HCT116 (cell line): Measurements from ENCODE around the gene INTS6. TPM values are rescaled to one million over a fixed set of nuclear protein-coding genes. Genes with fewer than 3 reads are reported as not detected.

Experiments
- ATAC-seq: fragments of 200-7000 bp; cut with Tn5 transposase; 2 replicates; pipeline ENCODE4 v1.9.1; 2020; ENCODE audit warnings: mild to moderate bottlenecking, moderate library complexity
- BruUV-seq: library from RNA; stranded (reverse); fragments of 400-500 nt; replicated peaks from 2 replicates; lab custom pipeline; 2021; lab: Mats Ljungman, UMichigan
- CTCF ChIA-PET: fragments of 300-600 bp; sonication (Branson Sonifier 250); formaldehyde crosslinking; loops from one replicate; lab custom pipeline; 2021; ENCODE audit warnings: antibody characterized with exemption; lab: Charles Lee
- POLR2A ChIA-PET: fragments of 300-600, 350-600 bp; sonication (Branson Sonifier 250); formaldehyde crosslinking; loops from one replicate; lab custom pipeline; 2021; ENCODE audit warnings: antibody characterized with exemption; lab: Charles Lee
- RAD21 ChIA-PET, 2 experiments: fragments of 300-600 bp; sonication (Branson Sonifier 250); formaldehyde crosslinking; loops; one replicate each; lab custom pipeline; 2023; ENCODE audit warnings: low total read pairs in 2 of 2; ENCODE audit not compliant: uncharacterized antibody in 2 of 2, unreplicated experiment in 2 of 2, low non-redundant PET in 1 of 2; lab: Charles Lee
- DNase-seq: peaks from one replicate; pipeline ENCODE4 v3.0.0-alpha.2; 2010; ENCODE audit warnings: low read depth, low spot score
- H2AFZ ChIP-seq: fragments of 200-600 bp; shearing (Covaris generic), sonication (generic); 2 replicates; pipeline ENCODE4 v1.6.1; 2017; ENCODE audit warnings: low read depth, mixed run types, mixed read lengths, antibody characterized with exemption, low read length; ENCODE audit not compliant: poor library complexity, severe bottlenecking
- H3K27ac ChIP-seq: 2 replicates; pipeline ENCODE4 v1.5.1; 2012; ENCODE audit warnings: low read depth, low read length
- H3K27me3 ChIP-seq: fragments of 200-600 bp; sonication (generic); 2 replicates; pipeline ENCODE4 v1.6.1; 2016; ENCODE audit warnings: mixed run types, low read length, mixed read lengths; ENCODE audit not compliant: insufficient read depth
- H3K36me3 ChIP-seq, 2 experiments: fragments of 200-500 bp in 1 of 2; fragments of 200-600 bp in 1 of 2; sonication (Bioruptor generic) in 1 of 2; sonication (generic) in 1 of 2; 2 replicates each; pipeline versions ENCODE4 v1.5.1 to v1.6.1; 2014 to 2016; ENCODE audit warnings: low read length in 2 of 2, inconsistent platforms in 1 of 2, mixed read lengths in 1 of 2, mixed run types in 1 of 2; ENCODE audit not compliant: insufficient read depth in 2 of 2, control insufficient read depth in 1 of 2
- H3K4me1 ChIP-seq, 2 experiments: fragments of 200-600 bp in 1 of 2; sonication (generic) in 1 of 2; 2 replicates each; pipeline versions ENCODE4 v1.5.1 to v1.6.1; 2012 to 2017; ENCODE audit warnings: low read length in 2 of 2, inconsistent platforms in 1 of 2, mild to moderate bottlenecking in 1 of 2, mixed read lengths in 1 of 2, mixed run types in 1 of 2, moderate library complexity in 1 of 2; ENCODE audit not compliant: insufficient read depth in 2 of 2, control insufficient read depth in 1 of 2
- H3K4me2 ChIP-seq: fragments of 200-600 bp; sonication (generic); 2 replicates; pipeline ENCODE4 v1.6.1; 2017; ENCODE audit warnings: mixed run types, low read length, mixed read lengths
- H3K4me3 ChIP-seq, 2 experiments: fragments of 200-600 bp in 1 of 2; sonication (generic) in 1 of 2; replicated peaks in 1 of 2; 2 replicates each; pipeline ENCODE4 v1.5.1; 2011 to 2016; ENCODE audit warnings: low read length in 2 of 2, control low read depth in 1 of 2, low read depth in 1 of 2, mild to moderate bottlenecking in 1 of 2, mixed read lengths in 1 of 2, mixed run types in 1 of 2
- H3K79me2 ChIP-seq: fragments of 200-600 bp; sonication (generic); 2 replicates; pipeline ENCODE4 v1.6.1; 2017; ENCODE audit warnings: mild to moderate bottlenecking, mixed run types, low read length, moderate library complexity, mixed read lengths; ENCODE audit not compliant: insufficient read depth
- H3K9ac ChIP-seq: fragments of 200-600 bp; sonication (generic); 2 replicates; pipeline ENCODE4 v1.6.1; 2016; ENCODE audit warnings: low read length, mixed read lengths
- H3K9me2 ChIP-seq: fragments of 200-600 bp; sonication (generic), shearing (Covaris generic); 2 replicates; pipeline ENCODE4 v1.6.1; 2017; ENCODE audit warnings: mixed run types, mild to moderate bottlenecking, moderate library complexity; ENCODE audit not compliant: insufficient read depth
- H3K9me3 ChIP-seq, 2 experiments: fragments of 200-500 bp in 1 of 2; fragments of 200-600 bp in 1 of 2; sonication (Bioruptor generic) in 1 of 2; sonication (generic) in 1 of 2; 2 replicates each; pipeline ENCODE4 v1.6.1; 2014 to 2017; ENCODE audit warnings: low read length in 2 of 2, mixed read lengths in 2 of 2, inconsistent platforms in 1 of 2, low read depth in 1 of 2, mild to moderate bottlenecking in 1 of 2, mixed run types in 1 of 2, moderate library complexity in 1 of 2; ENCODE audit not compliant: control insufficient read depth in 1 of 2, insufficient read depth in 1 of 2
- H4K20me1 ChIP-seq: fragments of 200-600 bp; sonication (generic), shearing (Covaris generic); 2 replicates; pipeline ENCODE4 v1.6.1; 2017; ENCODE audit warnings: mixed run types, mild to moderate bottlenecking, moderate library complexity; ENCODE audit not compliant: insufficient read depth
- CBX3 ChIP-seq: IDR thresholded peaks from 2 replicates; pipeline ENCODE4 v1.6.1; 2012; ENCODE audit warnings: low read depth
- FOSL1 ChIP-seq: IDR thresholded peaks from 2 replicates; pipeline ENCODE4 v1.6.1; 2012; ENCODE audit warnings: low read depth
- POLR2AphosphoS5 ChIP-seq: IDR thresholded peaks from 2 replicates; pipeline ENCODE4 v1.6.1; 2011; ENCODE audit warnings: mild to moderate bottlenecking, low read depth, low read length, moderate library complexity
- SIN3A ChIP-seq: IDR thresholded peaks from 2 replicates; pipeline ENCODE4 v1.6.1; 2012; ENCODE audit warnings: low read depth
- SP1 ChIP-seq: IDR thresholded peaks from 2 replicates; pipeline ENCODE4 v1.6.1; 2012; ENCODE audit warnings: low read depth
- YY1 ChIP-seq: IDR thresholded peaks from 2 replicates; pipeline ENCODE4 v1.6.1; 2011; ENCODE audit warnings: low read length, low read depth, moderate library complexity, mild to moderate bottlenecking; ENCODE audit not compliant: insufficient replicate concordance; ENCODE audit errors: extremely low read depth
- ZNF274 ChIP-seq: fragments of 200-500 bp; sonication (Bioruptor generic); IDR thresholded peaks from 2 replicates; pipeline ENCODE4 v1.6.1; 2014; ENCODE audit warnings: mild to moderate bottlenecking, low read depth, low read length, inconsistent platforms
- intact Hi-C: fragments of 100-400 bp; cut with micrococcal nuclease; formaldehyde crosslinking; loops from 2 replicates; pipeline ENCODE4 v1.10.0; 2022
- total RNA-seq: library from RNA; stranded (reverse); gene quantifications from one replicate; pipeline ENCODE4 v1.2.1, GENCODE V29; 2021; ENCODE audit not compliant: unreplicated experiment
- TF ChIP-seq, protein P1 (sequence below): IDR thresholded peaks from 2 replicates; pipeline ENCODE4 v1.6.1; 2012
- TF ChIP-seq, protein P2 (sequence below), 3 experiments: fragments of 200-600 bp in 1 of 3; sonication (generic) in 1 of 3; IDR thresholded peaks in 2 of 3; conservative IDR thresholded peaks in 1 of 3; 2 replicates each; pipeline ENCODE4 v1.5.1; 2012 to 2017; ENCODE audit warnings: low read depth in 2 of 3, low read length in 2 of 3, antibody characterized with exemption in 1 of 3, borderline replicate concordance in 1 of 3, control low read depth in 1 of 3, mild to moderate bottlenecking in 1 of 3, mixed read lengths in 1 of 3, mixed run types in 1 of 3, moderate library complexity in 1 of 3; ENCODE audit not compliant: insufficient read depth in 1 of 3
- TF ChIP-seq, protein P3 (sequence below): IDR thresholded peaks from 2 replicates; pipeline ENCODE4 v1.6.1; 2011; ENCODE audit warnings: mild to moderate bottlenecking, low read length, moderate library complexity; ENCODE audit not compliant: insufficient replicate concordance; ENCODE audit errors: extremely low read depth
- TF ChIP-seq, protein P4 (sequence below): IDR thresholded peaks from 2 replicates; pipeline ENCODE4 v1.6.1; 2012; ENCODE audit warnings: low read depth

INTS6 gene
- total RNA-seq, 1 experiment from 2014 or later: 44.7 TPM

DNA sequence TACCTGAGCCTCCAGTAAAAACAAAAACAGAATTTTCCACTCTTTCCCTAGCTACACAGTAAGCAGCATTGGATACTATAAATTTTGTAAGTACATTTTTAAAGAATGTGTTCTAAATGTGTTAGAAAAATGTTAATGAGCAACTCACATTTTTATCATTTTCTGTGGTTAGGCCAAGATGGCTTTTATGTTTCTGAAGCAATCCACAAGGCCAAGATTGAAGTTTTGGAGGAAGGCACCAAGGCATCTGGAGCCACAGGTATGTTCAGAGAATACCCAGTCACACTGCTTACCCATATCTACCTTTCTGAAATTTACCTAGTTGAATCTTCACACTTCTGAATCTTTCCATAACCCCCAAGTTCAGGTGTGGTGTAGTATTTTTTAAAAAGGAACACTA lies 91.7 kb downstream of the INTS6 start:
- Histone ChIP-seq H3K27ac (no peak overlapping the region), H3K79me2 (no peaks in the 10 kb centered on the region), H3K4me3 (no peak overlapping the region), H2AFZ (no peak overlapping the region), H3K9me2 (no peaks in the 10 kb centered on the region), H3K4me1 (no peaks in the 10 kb centered on the region), H3K4me2 (no peak overlapping the region), H3K36me3 (peaks cover 6 to 12% of the 10 kb centered on the region in 2 experiments; a peak in 2 of 4 replicates), H4K20me1 (no peaks in the 10 kb centered on the region), H3K9me3 (no peaks in the 10 kb centered on the region), H3K27me3 (no peaks in the 10 kb centered on the region), H3K9ac (no peak overlapping the region)
- intact Hi-C loops: no loop called here
- no peak for DNase-seq
- TF ChIP-seq POLR2AphosphoS5: no peak
- TF ChIP-seq CBX3: no peak
- no peak for TF ChIP-seq YY1
- no peak for TF ChIP-seq SIN3A
- RAD21 ChIA-PET: no interaction called here
- POLR2A ChIA-PET: no interaction called here
- ATAC-seq: no peak
- CTCF ChIA-PET: interaction anchor here (0.9 kb wide), 1 partner anchor 437 kb away, joined by 3 read pairs; no protein-coding TSS in a partner anchor
- BruUV-seq: no TSS peak

DNA sequence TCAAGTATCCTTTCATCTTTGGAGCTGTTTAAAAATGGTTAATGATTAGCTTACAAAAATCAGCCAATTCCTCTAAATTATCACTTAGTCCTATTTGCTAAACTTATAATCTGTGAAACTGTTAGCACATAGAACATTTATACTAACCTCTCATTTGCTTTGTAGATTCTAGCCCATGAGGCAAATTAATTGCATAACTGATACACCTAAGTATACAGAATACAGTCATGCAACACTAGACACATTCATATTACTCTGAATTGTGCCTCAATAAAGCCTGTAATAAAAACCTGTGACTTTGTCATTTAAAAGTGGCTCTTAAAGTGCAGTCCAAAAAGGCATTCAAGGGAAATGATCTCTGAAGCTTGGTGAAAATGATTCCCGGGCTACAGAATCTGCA lies 92.3 kb downstream of the INTS6 start:
- Histone ChIP-seq H3K4me2 (no peak overlapping the region), H3K36me3 (peaks cover 6 to 7% of the 10 kb centered on the region in 2 experiments; a peak in 2 of 4 replicates), H3K9me2 (no peaks in the 10 kb centered on the region), H3K27me3 (no peaks in the 10 kb centered on the region), H4K20me1 (no peaks in the 10 kb centered on the region), H2AFZ (no peak overlapping the region), H3K9ac (no peak overlapping the region), H3K4me1 (no peaks in the 10 kb centered on the region), H3K9me3 (no peaks in the 10 kb centered on the region), H3K27ac (no peak overlapping the region), H3K79me2 (no peaks in the 10 kb centered on the region), H3K4me3 (no peak overlapping the region)
- ChIA-PET POLR2A (no interaction called here), RAD21 (interaction anchor here in 1 of 2 experiments (0.6 kb wide), 1 partner anchor 1424 kb away, joined by 5 read pairs; the partner anchor contains the start of gene SPRYD7), CTCF (interaction anchor here (0.9 kb wide), 1 partner anchor 438 kb away, joined by 3 read pairs; no protein-coding TSS in a partner anchor)
- intact Hi-C loops: no loop called here
- ATAC-seq (no peak), DNase-seq (no peak)
- no TSS peak for BruUV-seq
- TF ChIP-seq POLR2AphosphoS5: no peak
- TF ChIP-seq, protein P1, sequence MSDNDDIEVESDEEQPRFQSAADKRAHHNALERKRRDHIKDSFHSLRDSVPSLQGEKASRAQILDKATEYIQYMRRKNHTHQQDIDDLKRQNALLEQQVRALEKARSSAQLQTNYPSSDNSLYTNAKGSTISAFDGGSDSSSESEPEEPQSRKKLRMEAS: no peak
- TF ChIP-seq, protein P2, sequence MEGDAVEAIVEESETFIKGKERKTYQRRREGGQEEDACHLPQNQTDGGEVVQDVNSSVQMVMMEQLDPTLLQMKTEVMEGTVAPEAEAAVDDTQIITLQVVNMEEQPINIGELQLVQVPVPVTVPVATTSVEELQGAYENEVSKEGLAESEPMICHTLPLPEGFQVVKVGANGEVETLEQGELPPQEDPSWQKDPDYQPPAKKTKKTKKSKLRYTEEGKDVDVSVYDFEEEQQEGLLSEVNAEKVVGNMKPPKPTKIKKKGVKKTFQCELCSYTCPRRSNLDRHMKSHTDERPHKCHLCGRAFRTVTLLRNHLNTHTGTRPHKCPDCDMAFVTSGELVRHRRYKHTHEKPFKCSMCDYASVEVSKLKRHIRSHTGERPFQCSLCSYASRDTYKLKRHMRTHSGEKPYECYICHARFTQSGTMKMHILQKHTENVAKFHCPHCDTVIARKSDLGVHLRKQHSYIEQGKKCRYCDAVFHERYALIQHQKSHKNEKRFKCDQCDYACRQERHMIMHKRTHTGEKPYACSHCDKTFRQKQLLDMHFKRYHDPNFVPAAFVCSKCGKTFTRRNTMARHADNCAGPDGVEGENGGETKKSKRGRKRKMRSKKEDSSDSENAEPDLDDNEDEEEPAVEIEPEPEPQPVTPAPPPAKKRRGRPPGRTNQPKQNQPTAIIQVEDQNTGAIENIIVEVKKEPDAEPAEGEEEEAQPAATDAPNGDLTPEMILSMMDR (IDR thresholded peaks at IDR 0.05 in 2 of 3, conservative IDR thresholded peaks at IDR 0.05 in 1 of 3; ENCODE audit: borderline replicate concordance in 1 of 3, insufficient read depth in 1 of 3, low read depth in 2 of 3, low read length in 2 of 3): no peak
- no peak for TF ChIP-seq FOSL1
- no peak for TF ChIP-seq ZNF274
- TF ChIP-seq SP1: no peak
- TF ChIP-seq, protein P3, sequence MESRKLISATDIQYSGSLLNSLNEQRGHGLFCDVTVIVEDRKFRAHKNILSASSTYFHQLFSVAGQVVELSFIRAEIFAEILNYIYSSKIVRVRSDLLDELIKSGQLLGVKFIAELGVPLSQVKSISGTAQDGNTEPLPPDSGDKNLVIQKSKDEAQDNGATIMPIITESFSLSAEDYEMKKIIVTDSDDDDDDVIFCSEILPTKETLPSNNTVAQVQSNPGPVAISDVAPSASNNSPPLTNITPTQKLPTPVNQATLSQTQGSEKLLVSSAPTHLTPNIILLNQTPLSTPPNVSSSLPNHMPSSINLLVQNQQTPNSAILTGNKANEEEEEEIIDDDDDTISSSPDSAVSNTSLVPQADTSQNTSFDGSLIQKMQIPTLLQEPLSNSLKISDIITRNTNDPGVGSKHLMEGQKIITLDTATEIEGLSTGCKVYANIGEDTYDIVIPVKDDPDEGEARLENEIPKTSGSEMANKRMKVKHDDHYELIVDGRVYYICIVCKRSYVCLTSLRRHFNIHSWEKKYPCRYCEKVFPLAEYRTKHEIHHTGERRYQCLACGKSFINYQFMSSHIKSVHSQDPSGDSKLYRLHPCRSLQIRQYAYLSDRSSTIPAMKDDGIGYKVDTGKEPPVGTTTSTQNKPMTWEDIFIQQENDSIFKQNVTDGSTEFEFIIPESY: no peak
- TF ChIP-seq YY1: no peak
- TF ChIP-seq, protein P4, sequence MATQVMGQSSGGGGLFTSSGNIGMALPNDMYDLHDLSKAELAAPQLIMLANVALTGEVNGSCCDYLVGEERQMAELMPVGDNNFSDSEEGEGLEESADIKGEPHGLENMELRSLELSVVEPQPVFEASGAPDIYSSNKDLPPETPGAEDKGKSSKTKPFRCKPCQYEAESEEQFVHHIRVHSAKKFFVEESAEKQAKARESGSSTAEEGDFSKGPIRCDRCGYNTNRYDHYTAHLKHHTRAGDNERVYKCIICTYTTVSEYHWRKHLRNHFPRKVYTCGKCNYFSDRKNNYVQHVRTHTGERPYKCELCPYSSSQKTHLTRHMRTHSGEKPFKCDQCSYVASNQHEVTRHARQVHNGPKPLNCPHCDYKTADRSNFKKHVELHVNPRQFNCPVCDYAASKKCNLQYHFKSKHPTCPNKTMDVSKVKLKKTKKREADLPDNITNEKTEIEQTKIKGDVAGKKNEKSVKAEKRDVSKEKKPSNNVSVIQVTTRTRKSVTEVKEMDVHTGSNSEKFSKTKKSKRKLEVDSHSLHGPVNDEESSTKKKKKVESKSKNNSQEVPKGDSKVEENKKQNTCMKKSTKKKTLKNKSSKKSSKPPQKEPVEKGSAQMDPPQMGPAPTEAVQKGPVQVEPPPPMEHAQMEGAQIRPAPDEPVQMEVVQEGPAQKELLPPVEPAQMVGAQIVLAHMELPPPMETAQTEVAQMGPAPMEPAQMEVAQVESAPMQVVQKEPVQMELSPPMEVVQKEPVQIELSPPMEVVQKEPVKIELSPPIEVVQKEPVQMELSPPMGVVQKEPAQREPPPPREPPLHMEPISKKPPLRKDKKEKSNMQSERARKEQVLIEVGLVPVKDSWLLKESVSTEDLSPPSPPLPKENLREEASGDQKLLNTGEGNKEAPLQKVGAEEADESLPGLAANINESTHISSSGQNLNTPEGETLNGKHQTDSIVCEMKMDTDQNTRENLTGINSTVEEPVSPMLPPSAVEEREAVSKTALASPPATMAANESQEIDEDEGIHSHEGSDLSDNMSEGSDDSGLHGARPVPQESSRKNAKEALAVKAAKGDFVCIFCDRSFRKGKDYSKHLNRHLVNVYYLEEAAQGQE: no peak
